ENCODE results near the gene RMRP. TPM values are rescaled to one million over a fixed set of nuclear protein-coding genes. Genes with fewer than 3 reads are reported as not detected.

Gene RMRP
- total RNA-seq, 2 donors from 2014 or later = 17,917 to 26,785 TPM

DNA sequence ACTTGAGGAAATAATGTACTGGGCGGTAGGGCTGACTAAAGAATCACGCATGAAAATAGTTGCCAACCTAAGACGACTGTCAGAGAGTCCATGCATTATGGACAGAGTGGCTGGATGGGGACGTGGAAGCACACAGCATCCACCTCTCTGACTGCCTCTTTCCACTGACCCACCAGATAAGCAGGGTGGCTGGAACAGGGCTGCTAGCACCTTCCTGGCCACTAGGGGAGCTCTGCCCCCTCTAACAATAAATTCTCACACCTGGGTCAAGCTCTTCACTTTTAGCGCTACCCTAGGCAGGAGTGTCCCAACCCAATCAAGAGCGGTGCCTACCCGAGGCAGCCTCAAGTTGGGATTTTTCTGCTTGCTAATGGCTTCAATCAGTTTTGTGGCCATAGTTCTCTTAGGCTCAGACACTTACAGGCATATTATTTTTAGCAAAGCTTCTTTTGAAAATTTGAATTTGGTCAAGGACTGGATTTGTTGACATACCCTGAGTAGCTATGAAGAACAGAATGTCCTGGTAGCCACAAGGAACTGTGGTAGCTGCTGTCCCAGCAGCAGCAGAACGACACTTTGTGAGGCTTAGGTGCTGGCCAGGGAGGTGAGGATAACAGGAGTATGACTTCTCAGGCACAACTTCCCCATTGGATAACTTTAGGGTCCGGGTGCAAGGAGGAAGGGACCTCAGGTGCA lies 38.8 kb upstream of the RMRP start:
- Histone ChIP-seq H3K36me3 (peaks cover 32% of the 10 kb centered on the region), H3K9ac (ENCODE audit: low read depth in 2 of 2, low read length in 2 of 2) (peak overlapping the region in 1 of 2 donors; percentile 26), H3K27ac (no peak overlapping the region), H3K9me3 (no peaks in the 10 kb centered on the region), H3K27me3 (no peaks in the 10 kb centered on the region), H3K4me3 (no peak overlapping the region), H3K4me1 (no peaks in the 10 kb centered on the region)
- peak; percentile 95 for TF ChIP-seq CTCF (IDR thresholded peaks at IDR 0.05)
- peak; percentile 66 for DNase-seq
- intact Hi-C loops (cut with DNase I) = no loop called here

DNA sequence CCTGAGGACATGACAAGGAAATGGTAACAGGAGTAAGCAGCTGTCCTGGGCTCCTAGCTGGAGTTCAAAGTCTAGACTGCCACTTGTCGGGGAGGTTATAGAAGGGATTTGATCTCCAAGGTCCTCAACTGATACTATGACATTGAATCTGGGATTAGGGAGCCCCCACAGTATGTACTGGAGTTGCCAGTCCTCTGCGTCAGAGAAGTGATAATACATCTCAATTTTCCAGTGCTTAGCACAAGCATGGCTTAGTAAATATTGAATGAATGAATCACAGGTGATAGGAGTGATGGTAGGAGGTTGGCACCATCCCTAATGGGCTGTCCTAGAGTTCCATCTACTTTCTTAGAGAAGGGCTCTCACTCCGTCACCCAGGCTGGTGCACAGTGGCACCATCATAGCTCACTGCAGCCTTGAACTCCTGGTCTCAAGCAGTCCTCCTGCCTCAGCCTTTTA lies 38.2 kb upstream of the RMRP start:
- no peak overlapping the region for H3K4me3 ChIP-seq
- no peak overlapping the region for H3K9ac ChIP-seq (ENCODE audit: low read depth in 2 of 2, low read length in 2 of 2)
- no peak overlapping the region for H3K27ac ChIP-seq
- H3K27me3 ChIP-seq = no peaks in the 10 kb centered on the region
- no peak for TF ChIP-seq CTCF (IDR thresholded peaks at IDR 0.05)
- intact Hi-C loops (cut with DNase I) = no loop called here
- no peaks in the 10 kb centered on the region for H3K9me3 ChIP-seq
- no peak for DNase-seq
- H3K36me3 ChIP-seq = peaks cover 29% of the 10 kb centered on the region
- no peaks in the 10 kb centered on the region for H3K4me1 ChIP-seq

DNA sequence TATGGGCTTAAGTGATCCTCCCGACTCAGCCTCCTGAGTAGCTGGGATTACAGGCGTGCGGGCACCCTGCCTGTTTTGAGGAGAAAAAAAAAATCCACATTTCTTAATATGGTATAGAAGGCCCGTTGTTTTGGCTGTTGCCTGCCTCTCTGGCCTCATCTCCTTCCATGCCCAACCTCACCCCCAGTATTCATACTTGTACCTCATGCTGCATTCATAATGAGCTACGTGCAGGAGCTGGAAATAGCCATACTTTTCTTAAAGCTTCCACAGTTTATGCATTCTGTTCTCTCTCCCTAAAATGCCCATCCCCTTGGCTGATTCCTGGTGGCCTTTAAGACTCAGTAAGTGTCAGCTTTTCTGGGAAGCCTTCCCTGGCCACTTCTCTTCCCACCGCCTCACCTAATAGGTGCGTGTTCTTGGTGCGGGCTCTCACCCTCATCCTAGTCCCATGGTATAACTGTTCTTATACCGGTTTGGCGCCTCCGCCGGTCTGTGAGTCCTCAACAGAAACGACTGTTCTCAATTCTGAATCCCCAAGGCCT lies 34.0 kb upstream of the RMRP start:
- no peaks in the 10 kb centered on the region for H3K4me1 ChIP-seq
- no peaks in the 10 kb centered on the region for H3K9me3 ChIP-seq
- H3K27me3 ChIP-seq = no peaks in the 10 kb centered on the region
- no peak overlapping the region for H3K9ac ChIP-seq (ENCODE audit: low read depth in 2 of 2, low read length in 2 of 2)
- no peak for DNase-seq
- no peaks in the 10 kb centered on the region for H3K36me3 ChIP-seq
- peak overlapping the region; percentile 82 for H3K27ac ChIP-seq
- H3K4me3 ChIP-seq = no peak overlapping the region
- intact Hi-C loops (cut with DNase I) = no loop called here
- TF ChIP-seq CTCF (IDR thresholded peaks at IDR 0.05) = no peak

DNA sequence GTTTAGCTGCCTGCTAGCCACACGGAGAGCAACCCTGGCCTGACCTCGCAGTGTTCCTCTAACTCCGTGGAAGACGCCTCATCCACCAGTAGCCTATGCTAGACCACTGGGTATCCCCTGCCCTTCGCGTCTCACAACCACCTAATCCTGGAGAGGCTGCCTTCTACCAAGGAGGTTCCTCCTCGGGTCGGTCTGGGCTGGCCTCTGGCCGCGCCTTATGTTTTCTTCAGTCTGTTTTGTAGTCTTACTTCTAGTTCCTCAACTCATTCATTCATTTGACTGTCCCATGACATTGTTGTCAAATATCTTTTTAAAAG lies 33.5 kb upstream of the RMRP start:
- Histone ChIP-seq H3K9me3 (no peaks in the 10 kb centered on the region), H3K4me1 (no peaks in the 10 kb centered on the region), H3K36me3 (no peaks in the 10 kb centered on the region), H3K27me3 (no peaks in the 10 kb centered on the region), H3K27ac (peak overlapping the region; percentile 82), H3K4me3 (peak overlapping the region; percentile 55), H3K9ac (ENCODE audit: low read depth in 2 of 2, low read length in 2 of 2) (peak overlapping the region; percentile 46 to 78)
- intact Hi-C loops (cut with DNase I) = no loop called here
- DNase-seq = no peak
- no peak for TF ChIP-seq CTCF (IDR thresholded peaks at IDR 0.05)

DNA sequence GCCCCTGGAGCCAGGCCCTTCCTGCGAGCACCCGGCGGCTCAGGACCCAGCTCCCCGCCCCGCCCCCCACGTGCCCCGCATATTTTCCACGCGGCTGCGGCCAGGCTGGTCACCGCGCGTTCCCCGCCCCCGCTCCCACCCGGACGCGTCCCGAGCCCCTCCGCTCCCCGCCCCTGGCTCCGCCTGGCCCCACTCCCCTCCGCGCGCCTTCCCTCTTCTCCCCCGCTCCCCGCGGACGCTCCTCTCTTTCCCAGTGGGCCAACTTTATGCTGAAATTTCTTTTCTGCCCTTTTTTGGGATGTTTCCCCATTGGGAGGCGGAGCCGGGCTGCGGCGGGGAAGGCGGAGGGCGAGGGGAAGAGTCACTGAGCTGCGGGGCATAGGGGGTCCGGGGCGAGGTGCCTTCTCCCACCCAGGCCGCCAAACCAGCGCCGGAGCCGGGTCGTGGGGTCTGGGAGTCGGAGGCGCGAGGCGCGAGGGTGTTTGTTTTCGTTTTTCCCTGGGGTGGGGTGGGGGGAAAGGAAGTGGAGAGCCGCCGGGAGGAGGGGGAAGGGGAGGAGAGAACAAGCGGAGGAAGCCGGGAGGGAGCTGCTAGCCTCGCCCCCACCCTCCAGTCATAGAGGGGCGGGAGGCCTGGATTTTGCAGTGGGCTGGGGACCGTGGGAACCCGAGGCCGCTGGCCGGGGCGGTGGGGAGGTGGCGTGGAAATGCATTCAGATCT lies 33.0 kb upstream of the RMRP start:
- intact Hi-C loops (cut with DNase I) = no loop called here
- no peaks in the 10 kb centered on the region for H3K9me3 ChIP-seq
- no peaks in the 10 kb centered on the region for H3K4me1 ChIP-seq
- peak; percentile 73 for DNase-seq
- H3K27ac ChIP-seq = peak overlapping the region; percentile 82
- no peak for TF ChIP-seq CTCF (IDR thresholded peaks at IDR 0.05)
- H3K27me3 ChIP-seq = no peaks in the 10 kb centered on the region
- peak overlapping the region; percentile 73 to 78 for H3K9ac ChIP-seq (ENCODE audit: low read depth in 2 of 2, low read length in 2 of 2)
- no peaks in the 10 kb centered on the region for H3K36me3 ChIP-seq
- H3K4me3 ChIP-seq = peak overlapping the region; percentile 55
